HCT116 (cell line): ENCODE results near the gene ANO4. TPM values are rescaled to one million over a fixed set of nuclear protein-coding genes. Genes with fewer than 3 reads are reported as not detected.

ENCODE experiments used
- ATAC-seq: fragments of 200-7000 bp; cut with Tn5 transposase; 2 replicates; pipeline ENCODE4 v1.9.1; 2020; ENCODE audit warnings: mild to moderate bottlenecking, moderate library complexity
- BruUV-seq: library from RNA; stranded (reverse); fragments of 400-500 nt; replicated peaks from 2 replicates; lab custom pipeline; 2021; lab: Mats Ljungman, UMichigan
- CTCF ChIA-PET: fragments of 300-600 bp; sonication (Branson Sonifier 250); formaldehyde crosslinking; loops from one replicate; lab custom pipeline; 2021; ENCODE audit warnings: antibody characterized with exemption; lab: Charles Lee
- POLR2A ChIA-PET: fragments of 300-600, 350-600 bp; sonication (Branson Sonifier 250); formaldehyde crosslinking; loops from one replicate; lab custom pipeline; 2021; ENCODE audit warnings: antibody characterized with exemption; lab: Charles Lee
- RAD21 ChIA-PET, 2 experiments: fragments of 300-600 bp; sonication (Branson Sonifier 250); formaldehyde crosslinking; loops; one replicate each; lab custom pipeline; 2023; ENCODE audit warnings: low total read pairs in 2 of 2; ENCODE audit not compliant: uncharacterized antibody in 2 of 2, unreplicated experiment in 2 of 2, low non-redundant PET in 1 of 2; lab: Charles Lee
- DNase-seq: peaks from one replicate; pipeline ENCODE4 v3.0.0-alpha.2; 2010; ENCODE audit warnings: low read depth, low spot score
- H2AFZ ChIP-seq: fragments of 200-600 bp; shearing (Covaris generic), sonication (generic); 2 replicates; pipeline ENCODE4 v1.6.1; 2017; ENCODE audit warnings: low read depth, mixed run types, mixed read lengths, antibody characterized with exemption, low read length; ENCODE audit not compliant: poor library complexity, severe bottlenecking
- H3K27ac ChIP-seq: 2 replicates; pipeline ENCODE4 v1.5.1; 2012; ENCODE audit warnings: low read depth, low read length
- H3K27me3 ChIP-seq: fragments of 200-600 bp; sonication (generic); 2 replicates; pipeline ENCODE4 v1.6.1; 2016; ENCODE audit warnings: mixed run types, low read length, mixed read lengths; ENCODE audit not compliant: insufficient read depth
- H3K36me3 ChIP-seq, 2 experiments: fragments of 200-500 bp in 1 of 2; fragments of 200-600 bp in 1 of 2; sonication (Bioruptor generic) in 1 of 2; sonication (generic) in 1 of 2; 2 replicates each; pipeline versions ENCODE4 v1.5.1 to v1.6.1; 2014 to 2016; ENCODE audit warnings: low read length in 2 of 2, inconsistent platforms in 1 of 2, mixed read lengths in 1 of 2, mixed run types in 1 of 2; ENCODE audit not compliant: insufficient read depth in 2 of 2, control insufficient read depth in 1 of 2
- H3K4me1 ChIP-seq, 2 experiments: fragments of 200-600 bp in 1 of 2; sonication (generic) in 1 of 2; 2 replicates each; pipeline versions ENCODE4 v1.5.1 to v1.6.1; 2012 to 2017; ENCODE audit warnings: low read length in 2 of 2, inconsistent platforms in 1 of 2, mild to moderate bottlenecking in 1 of 2, mixed read lengths in 1 of 2, mixed run types in 1 of 2, moderate library complexity in 1 of 2; ENCODE audit not compliant: insufficient read depth in 2 of 2, control insufficient read depth in 1 of 2
- H3K4me2 ChIP-seq: fragments of 200-600 bp; sonication (generic); 2 replicates; pipeline ENCODE4 v1.6.1; 2017; ENCODE audit warnings: mixed run types, low read length, mixed read lengths
- H3K4me3 ChIP-seq, 2 experiments: fragments of 200-600 bp in 1 of 2; sonication (generic) in 1 of 2; replicated peaks in 1 of 2; 2 replicates each; pipeline ENCODE4 v1.5.1; 2011 to 2016; ENCODE audit warnings: low read length in 2 of 2, control low read depth in 1 of 2, low read depth in 1 of 2, mild to moderate bottlenecking in 1 of 2, mixed read lengths in 1 of 2, mixed run types in 1 of 2
- H3K79me2 ChIP-seq: fragments of 200-600 bp; sonication (generic); 2 replicates; pipeline ENCODE4 v1.6.1; 2017; ENCODE audit warnings: mild to moderate bottlenecking, mixed run types, low read length, moderate library complexity, mixed read lengths; ENCODE audit not compliant: insufficient read depth
- H3K9ac ChIP-seq: fragments of 200-600 bp; sonication (generic); 2 replicates; pipeline ENCODE4 v1.6.1; 2016; ENCODE audit warnings: low read length, mixed read lengths
- H3K9me2 ChIP-seq: fragments of 200-600 bp; sonication (generic), shearing (Covaris generic); 2 replicates; pipeline ENCODE4 v1.6.1; 2017; ENCODE audit warnings: mixed run types, mild to moderate bottlenecking, moderate library complexity; ENCODE audit not compliant: insufficient read depth
- H3K9me3 ChIP-seq, 2 experiments: fragments of 200-500 bp in 1 of 2; fragments of 200-600 bp in 1 of 2; sonication (Bioruptor generic) in 1 of 2; sonication (generic) in 1 of 2; 2 replicates each; pipeline ENCODE4 v1.6.1; 2014 to 2017; ENCODE audit warnings: low read length in 2 of 2, mixed read lengths in 2 of 2, inconsistent platforms in 1 of 2, low read depth in 1 of 2, mild to moderate bottlenecking in 1 of 2, mixed run types in 1 of 2, moderate library complexity in 1 of 2; ENCODE audit not compliant: control insufficient read depth in 1 of 2, insufficient read depth in 1 of 2
- H4K20me1 ChIP-seq: fragments of 200-600 bp; sonication (generic), shearing (Covaris generic); 2 replicates; pipeline ENCODE4 v1.6.1; 2017; ENCODE audit warnings: mixed run types, mild to moderate bottlenecking, moderate library complexity; ENCODE audit not compliant: insufficient read depth
- ATF3 ChIP-seq: IDR thresholded peaks from 2 replicates; pipeline ENCODE4 v1.6.1; 2012
- ELF1 ChIP-seq: IDR thresholded peaks from 2 replicates; pipeline ENCODE4 v1.6.1; 2012; ENCODE audit warnings: low read depth, borderline replicate concordance
- EZH2 ChIP-seq: fragments of 200-600 bp; sonication (generic); IDR thresholded peaks from 2 replicates; pipeline ENCODE4 v1.6.1; 2017; ENCODE audit warnings: antibody characterized with exemption, mixed run types
- EZH2phosphoT487 ChIP-seq: fragments of 200-600 bp; IDR thresholded peaks from 2 replicates; pipeline ENCODE4 v1.6.1; 2018; ENCODE audit warnings: antibody characterized with exemption, borderline replicate concordance
- RAD21 ChIP-seq: IDR thresholded peaks from 2 replicates; pipeline ENCODE4 v1.6.1; 2012; ENCODE audit warnings: low read depth, mild to moderate bottlenecking
- SIN3A ChIP-seq: IDR thresholded peaks from 2 replicates; pipeline ENCODE4 v1.6.1; 2012; ENCODE audit warnings: low read depth
- SP1 ChIP-seq: IDR thresholded peaks from 2 replicates; pipeline ENCODE4 v1.6.1; 2012; ENCODE audit warnings: low read depth
- SRF ChIP-seq: IDR thresholded peaks from 2 replicates; pipeline ENCODE4 v1.6.1; 2012; ENCODE audit warnings: low read depth
- TCF7L2 ChIP-seq: IDR thresholded peaks from 2 replicates; pipeline ENCODE4 v1.7.0; 2011; ENCODE audit warnings: borderline replicate concordance, inconsistent platforms; ENCODE audit not compliant: insufficient read depth, insufficient read length; ENCODE audit errors: extremely low read depth
- ZBTB33 ChIP-seq: IDR thresholded peaks from 2 replicates; pipeline ENCODE4 v1.6.1; 2011; ENCODE audit warnings: mild to moderate bottlenecking, low read length, moderate library complexity; ENCODE audit not compliant: insufficient replicate concordance; ENCODE audit errors: extremely low read depth
- ZFX ChIP-seq: fragments of 450-650 bp; IDR thresholded peaks from 2 replicates; pipeline ENCODE4 v1.6.1; 2017
- intact Hi-C: fragments of 100-400 bp; cut with micrococcal nuclease; formaldehyde crosslinking; loops from 2 replicates; pipeline ENCODE4 v1.10.0; 2022
- total RNA-seq: library from RNA; stranded (reverse); gene quantifications from one replicate; pipeline ENCODE4 v1.2.1, GENCODE V29; 2021; ENCODE audit not compliant: unreplicated experiment
- TF ChIP-seq, protein P1 (sequence below), 3 experiments: fragments of 200-600 bp in 1 of 3; sonication (generic) in 1 of 3; IDR thresholded peaks in 2 of 3; conservative IDR thresholded peaks in 1 of 3; 2 replicates each; pipeline ENCODE4 v1.5.1; 2012 to 2017; ENCODE audit warnings: low read depth in 2 of 3, low read length in 2 of 3, antibody characterized with exemption in 1 of 3, borderline replicate concordance in 1 of 3, control low read depth in 1 of 3, mild to moderate bottlenecking in 1 of 3, mixed read lengths in 1 of 3, mixed run types in 1 of 3, moderate library complexity in 1 of 3; ENCODE audit not compliant: insufficient read depth in 1 of 3
- TF ChIP-seq, protein P2 (sequence below): IDR thresholded peaks from 2 replicates; pipeline ENCODE4 v1.6.1; 2012

Gene ANO4
- total RNA-seq, 1 experiment from 2014 or later = 1.7 TPM

DNA sequence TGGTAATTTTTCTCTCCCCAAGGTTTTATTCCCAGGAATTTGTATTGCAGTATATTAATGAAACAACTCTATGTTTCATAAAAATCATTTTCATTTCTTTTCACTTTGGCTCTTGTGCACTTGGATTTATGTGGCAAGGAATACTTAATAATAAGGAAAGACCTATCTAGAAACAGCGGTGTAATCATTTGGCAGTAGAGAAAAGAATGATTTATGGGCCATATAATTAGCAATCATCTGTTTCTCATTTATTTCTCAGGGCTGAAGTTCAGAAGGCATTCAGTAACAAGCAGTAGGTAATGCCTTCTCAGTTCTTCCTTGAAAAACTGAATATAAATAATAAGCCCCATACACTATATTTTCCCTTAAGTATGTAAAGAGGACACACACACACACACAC is 172.6 kb downstream of the ANO4 start (continued):
- TF ChIP-seq ZBTB33 (no peak), SP1 (no peak), SIN3A (no peak)

DNA sequence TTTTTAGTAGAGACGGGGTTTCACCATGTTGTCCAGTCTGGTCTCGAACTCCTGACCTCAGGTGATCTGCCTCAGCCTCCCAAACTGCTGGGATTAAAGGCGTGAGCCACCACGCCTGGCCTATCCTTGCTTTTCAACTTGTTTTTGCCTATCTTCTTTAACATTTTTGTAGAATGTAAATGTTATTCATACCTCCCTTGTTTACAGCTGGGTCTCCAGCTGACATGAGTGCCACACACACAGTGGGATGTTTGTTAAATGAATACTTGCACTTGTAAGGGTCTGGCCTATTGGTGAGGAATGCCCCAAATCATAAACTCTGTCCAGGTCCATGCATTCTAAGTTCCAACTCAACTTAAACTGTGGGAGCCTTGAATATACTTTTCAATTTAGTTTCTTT is 176.3 kb downstream of the ANO4 start:
- Histone ChIP-seq H3K9ac (no peak overlapping the region), H3K9me3 (no peaks in the 10 kb centered on the region), H3K79me2 (no peaks in the 10 kb centered on the region), H3K27me3 (no peaks in the 10 kb centered on the region), H3K9me2 (no peaks in the 10 kb centered on the region), H2AFZ (no peak overlapping the region), H3K4me3 (no peak overlapping the region), H4K20me1 (no peaks in the 10 kb centered on the region), H3K4me2 (no peak overlapping the region), H3K4me1 (no peaks in the 10 kb centered on the region), H3K36me3 (no peaks in the 10 kb centered on the region), H3K27ac (no peak overlapping the region)
- DNase-seq (no peak), ATAC-seq (no peak)
- ChIA-PET RAD21 (no interaction called here), CTCF (no interaction called here), POLR2A (no interaction called here)
- intact Hi-C loops = no loop called here
- BruUV-seq = no TSS peak
- TF ChIP-seq EZH2 = no peak
- no peak for TF ChIP-seq ATF3
- TF ChIP-seq, protein P1, sequence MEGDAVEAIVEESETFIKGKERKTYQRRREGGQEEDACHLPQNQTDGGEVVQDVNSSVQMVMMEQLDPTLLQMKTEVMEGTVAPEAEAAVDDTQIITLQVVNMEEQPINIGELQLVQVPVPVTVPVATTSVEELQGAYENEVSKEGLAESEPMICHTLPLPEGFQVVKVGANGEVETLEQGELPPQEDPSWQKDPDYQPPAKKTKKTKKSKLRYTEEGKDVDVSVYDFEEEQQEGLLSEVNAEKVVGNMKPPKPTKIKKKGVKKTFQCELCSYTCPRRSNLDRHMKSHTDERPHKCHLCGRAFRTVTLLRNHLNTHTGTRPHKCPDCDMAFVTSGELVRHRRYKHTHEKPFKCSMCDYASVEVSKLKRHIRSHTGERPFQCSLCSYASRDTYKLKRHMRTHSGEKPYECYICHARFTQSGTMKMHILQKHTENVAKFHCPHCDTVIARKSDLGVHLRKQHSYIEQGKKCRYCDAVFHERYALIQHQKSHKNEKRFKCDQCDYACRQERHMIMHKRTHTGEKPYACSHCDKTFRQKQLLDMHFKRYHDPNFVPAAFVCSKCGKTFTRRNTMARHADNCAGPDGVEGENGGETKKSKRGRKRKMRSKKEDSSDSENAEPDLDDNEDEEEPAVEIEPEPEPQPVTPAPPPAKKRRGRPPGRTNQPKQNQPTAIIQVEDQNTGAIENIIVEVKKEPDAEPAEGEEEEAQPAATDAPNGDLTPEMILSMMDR (IDR thresholded peaks at IDR 0.05 in 2 of 3, conservative IDR thresholded peaks at IDR 0.05 in 1 of 3; ENCODE audit: borderline replicate concordance in 1 of 3, insufficient read depth in 1 of 3, low read depth in 2 of 3, low read length in 2 of 3) = no peak
- TF ChIP-seq ZFX = no peak
- no peak for TF ChIP-seq ELF1
- TF ChIP-seq TCF7L2 = no peak
- TF ChIP-seq, protein P2, sequence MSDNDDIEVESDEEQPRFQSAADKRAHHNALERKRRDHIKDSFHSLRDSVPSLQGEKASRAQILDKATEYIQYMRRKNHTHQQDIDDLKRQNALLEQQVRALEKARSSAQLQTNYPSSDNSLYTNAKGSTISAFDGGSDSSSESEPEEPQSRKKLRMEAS = no peak
- TF ChIP-seq ZBTB33 = no peak
- no peak for TF ChIP-seq EZH2phosphoT487
- no peak for TF ChIP-seq SIN3A
- no peak for TF ChIP-seq RAD21
- TF ChIP-seq SRF = no peak
- TF ChIP-seq, all 23 proteins: peak for 0
